LNCAP (cell line): ENCODE measurements around the gene GUCD1.

Experiments used
- TF ChIP-seq, protein P1 (sequence below): fragments of 450-650 bp; IDR thresholded peaks from 2 replicates; pipeline ENCODE4 v1.5.1; 2017; ENCODE audit warnings: mild to moderate bottlenecking

The GUCD1 gene

GRCh38 chr22:24589518-24590030 is 34.6 kb upstream of the GUCD1 start:
- TF ChIP-seq, protein P1, sequence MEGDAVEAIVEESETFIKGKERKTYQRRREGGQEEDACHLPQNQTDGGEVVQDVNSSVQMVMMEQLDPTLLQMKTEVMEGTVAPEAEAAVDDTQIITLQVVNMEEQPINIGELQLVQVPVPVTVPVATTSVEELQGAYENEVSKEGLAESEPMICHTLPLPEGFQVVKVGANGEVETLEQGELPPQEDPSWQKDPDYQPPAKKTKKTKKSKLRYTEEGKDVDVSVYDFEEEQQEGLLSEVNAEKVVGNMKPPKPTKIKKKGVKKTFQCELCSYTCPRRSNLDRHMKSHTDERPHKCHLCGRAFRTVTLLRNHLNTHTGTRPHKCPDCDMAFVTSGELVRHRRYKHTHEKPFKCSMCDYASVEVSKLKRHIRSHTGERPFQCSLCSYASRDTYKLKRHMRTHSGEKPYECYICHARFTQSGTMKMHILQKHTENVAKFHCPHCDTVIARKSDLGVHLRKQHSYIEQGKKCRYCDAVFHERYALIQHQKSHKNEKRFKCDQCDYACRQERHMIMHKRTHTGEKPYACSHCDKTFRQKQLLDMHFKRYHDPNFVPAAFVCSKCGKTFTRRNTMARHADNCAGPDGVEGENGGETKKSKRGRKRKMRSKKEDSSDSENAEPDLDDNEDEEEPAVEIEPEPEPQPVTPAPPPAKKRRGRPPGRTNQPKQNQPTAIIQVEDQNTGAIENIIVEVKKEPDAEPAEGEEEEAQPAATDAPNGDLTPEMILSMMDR: no peak

DNA sequence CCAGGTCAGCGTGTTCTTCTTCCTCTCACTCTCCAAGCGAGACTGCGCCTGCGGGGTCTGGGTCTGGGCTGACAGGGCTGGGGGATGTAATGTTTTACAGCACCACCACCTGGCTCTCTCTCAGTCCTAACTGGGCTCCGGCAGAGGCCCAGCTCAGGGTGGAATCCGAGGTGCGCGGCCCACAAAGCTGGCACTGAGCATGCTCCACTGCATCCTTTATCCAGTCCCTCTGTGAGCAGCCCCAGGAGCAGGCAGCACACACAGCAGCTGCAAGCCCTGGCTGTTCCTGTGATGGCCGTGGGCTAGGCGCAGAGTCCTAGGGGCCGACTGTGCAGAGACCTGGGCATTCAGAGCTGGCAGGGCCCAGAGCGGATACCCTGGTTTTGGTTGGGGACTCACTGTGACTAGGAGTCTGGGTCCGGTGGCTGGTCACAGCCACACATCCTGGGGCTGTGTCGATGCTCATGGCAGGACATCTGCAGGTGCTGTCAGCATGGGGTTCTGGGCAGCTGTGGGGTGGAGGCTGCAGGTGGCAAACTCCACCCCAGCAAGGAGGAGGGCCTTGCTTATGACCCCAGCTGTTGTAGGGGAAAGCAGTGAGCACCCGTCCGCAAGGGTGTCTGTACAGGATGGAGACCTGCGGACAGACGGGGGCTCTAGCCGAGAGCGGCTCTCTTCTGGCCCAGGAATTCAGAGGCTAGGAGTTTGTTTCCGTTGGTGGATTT is 34.0 kb upstream of the GUCD1 start:
- TF ChIP-seq, protein P1: no peak

- TF ChIP-seq, protein P1: no peak
Measured at GRCh38 chr22:24588381-24588756, 33.4 kb upstream of the GUCD1 start.

DNA sequence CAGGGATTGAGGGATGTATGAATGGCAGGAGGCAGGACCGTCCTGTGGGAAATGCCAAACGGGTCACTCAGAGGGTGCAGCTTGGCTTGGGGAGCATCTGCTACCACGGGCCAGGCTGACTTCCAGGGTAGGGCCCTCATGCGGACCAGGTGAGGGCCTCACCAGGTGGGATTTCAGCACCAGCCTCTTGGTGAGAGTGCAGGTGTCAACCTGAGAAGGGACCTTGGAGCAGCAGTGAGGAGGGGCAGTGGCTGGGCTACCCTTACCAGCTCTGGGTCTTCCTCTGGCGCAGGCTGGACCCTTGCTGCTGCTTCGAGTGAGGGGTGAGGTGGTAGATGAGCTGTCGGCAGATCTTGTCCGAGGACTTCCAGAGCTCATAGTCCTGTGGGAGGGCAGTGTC is 33.0 kb upstream of the GUCD1 start:
- TF ChIP-seq, protein P1: no peak

GRCh38 chr22:24587251-24587650 is 32.3 kb upstream of the GUCD1 start:
- TF ChIP-seq, protein P1: no peak

GRCh38 chr22:24585927-24586546 is 31.1 kb upstream of the GUCD1 start:
- TF ChIP-seq, protein P1: no peak

- TF ChIP-seq, protein P1: no peak
Measured at GRCh38 chr22:24585461-24585860, 30.5 kb upstream of the GUCD1 start.
